Activated naive CD8-positive, alpha-beta T cell treated with anti-CD3 and anti-CD28 coated beads for 36 hours (primary cell): ENCODE results near the gene DNAJB6. TPM values are rescaled to one million over a fixed set of nuclear protein-coding genes. Genes with fewer than 3 reads are reported as not detected.

Experiments used
- DNase-seq: peaks from one replicate; pipeline ENCODE4 v3.0.0; 2021
- H3K27ac Mint-ChIP-seq: one replicate; pipeline ENCODE4 v1.8.0; 2022; ENCODE audit warnings: mild to moderate bottlenecking, moderate library complexity, mixed read lengths
- H3K27me3 Mint-ChIP-seq: one replicate; pipeline ENCODE4 v1.8.0; 2022; ENCODE audit warnings: mild to moderate bottlenecking, mixed read lengths
- H3K36me3 Mint-ChIP-seq: one replicate; pipeline ENCODE4 v1.8.0; 2021; ENCODE audit warnings: mild to moderate bottlenecking, mixed read lengths
- H3K4me1 Mint-ChIP-seq: one replicate; pipeline ENCODE4 v1.8.0; 2021; ENCODE audit warnings: mixed read lengths
- H3K4me3 Mint-ChIP-seq: one replicate; pipeline ENCODE4 v1.8.0; 2022; ENCODE audit warnings: mild to moderate bottlenecking, moderate library complexity, mixed read lengths
- H3K9me3 Mint-ChIP-seq: one replicate; pipeline ENCODE4 v1.8.0; 2022; ENCODE audit warnings: mixed read lengths
- total RNA-seq, 2 experiments: library from RNA; stranded (reverse); gene quantifications; one replicate each; pipeline ENCODE4 v1.2.3, GENCODE V29; 2021

DNAJB6 gene
- total RNA-seq, 2 experiments from 2014 or later = 77.5 to 78.0 TPM

DNA sequence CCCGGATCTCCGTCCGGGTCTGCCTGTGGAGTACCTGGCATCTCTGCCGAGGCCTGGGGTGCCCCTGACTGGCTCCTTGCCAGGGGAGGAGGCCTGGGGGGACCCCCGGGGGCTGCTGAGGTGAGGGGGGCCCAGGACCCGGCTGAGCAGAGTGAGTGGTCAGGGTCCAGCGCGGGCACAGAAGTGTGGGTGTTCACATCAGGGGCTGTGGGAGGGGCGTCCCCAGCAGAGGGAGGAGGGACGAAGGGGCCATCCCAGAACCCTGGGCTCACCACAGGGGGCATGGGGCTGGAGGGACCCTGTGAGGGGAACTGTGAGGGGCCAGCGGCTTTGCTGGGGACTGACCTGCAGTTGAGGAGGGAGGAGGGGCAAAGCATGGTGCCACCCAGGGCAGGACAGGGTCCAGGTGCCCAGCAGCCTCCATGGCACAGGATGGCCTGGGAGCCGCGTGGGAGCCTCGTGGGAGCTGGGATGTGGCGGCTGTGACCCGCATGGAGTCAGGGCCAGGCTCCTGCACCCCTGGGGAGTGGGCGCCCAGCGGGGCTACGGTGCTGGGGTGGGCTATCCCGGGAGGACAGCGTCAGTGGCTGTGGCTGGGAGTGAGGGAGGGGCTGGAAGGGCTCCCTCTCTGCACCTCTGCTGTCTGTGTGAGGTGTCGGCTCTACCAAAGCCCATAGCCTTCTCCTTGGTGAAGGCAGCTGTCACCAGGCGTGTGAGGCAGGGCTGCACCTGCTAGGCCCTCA lies 91.2 kb downstream of the DNAJB6 start:
- Mint-ChIP-seq H3K27ac (no peak overlapping the region), H3K4me1 (peaks cover 5% of the 10 kb centered on the region), H3K27me3 (no peaks in the 10 kb centered on the region), H3K36me3 (no peaks in the 10 kb centered on the region), H3K9me3 (no peaks in the 10 kb centered on the region), H3K4me3 (no peak overlapping the region)
- DNase-seq = no peak

DNA sequence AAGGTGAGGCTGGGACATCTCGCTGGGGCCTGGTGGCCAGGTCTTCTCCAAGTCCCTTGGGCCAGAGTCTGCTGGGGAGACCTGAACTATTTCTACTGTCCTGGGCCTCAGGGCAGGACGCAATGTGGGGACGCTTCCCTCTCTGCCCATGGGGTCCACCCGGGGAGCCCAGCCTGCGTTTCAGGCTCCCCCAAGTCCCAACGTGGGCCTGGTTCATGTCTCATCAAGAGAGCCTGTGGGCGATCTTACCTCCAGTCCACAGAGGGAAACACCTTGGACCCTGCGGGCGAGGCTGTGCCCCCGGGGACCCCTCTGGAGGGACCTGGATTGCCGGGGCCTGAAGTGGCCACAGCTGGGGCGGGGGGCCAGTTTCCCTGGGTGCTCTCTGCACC lies 91.7 kb downstream of the DNAJB6 start:
- Mint-ChIP-seq H3K27me3 (no peaks in the 10 kb centered on the region), H3K27ac (no peak overlapping the region), H3K4me1 (peaks cover 7% of the 10 kb centered on the region), H3K9me3 (no peaks in the 10 kb centered on the region), H3K36me3 (no peaks in the 10 kb centered on the region), H3K4me3 (no peak overlapping the region)
- no peak for DNase-seq

DNA sequence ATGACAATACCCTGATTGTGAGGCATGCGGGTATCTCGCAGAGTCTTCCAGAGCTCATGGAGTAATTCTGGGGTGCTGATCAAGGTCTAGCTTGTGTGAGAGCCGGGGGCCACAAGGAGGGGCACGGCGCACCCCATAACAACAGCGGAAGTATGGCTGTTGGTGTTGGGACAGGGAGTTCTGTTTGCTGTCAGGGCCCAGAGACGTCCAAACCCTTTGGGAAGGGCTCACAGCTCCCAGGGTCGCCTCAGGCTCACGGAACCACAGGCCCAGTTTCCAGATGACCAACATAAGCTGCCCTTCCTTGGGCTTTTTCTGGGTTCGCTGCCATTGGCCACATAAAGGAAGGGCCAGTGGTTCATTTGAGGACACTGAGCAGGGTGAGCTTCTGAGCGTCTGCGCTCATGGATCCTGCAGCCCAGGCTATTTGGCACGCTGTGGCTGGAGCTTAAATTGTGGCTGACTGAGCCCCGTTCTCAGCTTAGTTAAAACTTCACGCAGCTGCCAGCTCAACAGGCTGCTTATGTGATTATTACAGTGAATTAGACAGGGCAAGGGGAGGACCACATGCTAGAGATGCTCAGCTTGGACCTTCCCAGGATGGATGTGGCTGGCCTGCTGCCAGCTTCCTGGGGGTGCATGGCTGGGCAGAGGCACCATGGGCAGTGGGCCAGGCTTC lies 92.3 kb downstream of the DNAJB6 start:
- H3K36me3 Mint-ChIP-seq = no peaks in the 10 kb centered on the region
- H3K27me3 Mint-ChIP-seq = no peaks in the 10 kb centered on the region
- no peak overlapping the region for H3K27ac Mint-ChIP-seq
- H3K9me3 Mint-ChIP-seq = no peaks in the 10 kb centered on the region
- no peak for DNase-seq
- peaks cover 8% of the 10 kb centered on the region for H3K4me1 Mint-ChIP-seq
- H3K4me3 Mint-ChIP-seq = no peak overlapping the region

DNA sequence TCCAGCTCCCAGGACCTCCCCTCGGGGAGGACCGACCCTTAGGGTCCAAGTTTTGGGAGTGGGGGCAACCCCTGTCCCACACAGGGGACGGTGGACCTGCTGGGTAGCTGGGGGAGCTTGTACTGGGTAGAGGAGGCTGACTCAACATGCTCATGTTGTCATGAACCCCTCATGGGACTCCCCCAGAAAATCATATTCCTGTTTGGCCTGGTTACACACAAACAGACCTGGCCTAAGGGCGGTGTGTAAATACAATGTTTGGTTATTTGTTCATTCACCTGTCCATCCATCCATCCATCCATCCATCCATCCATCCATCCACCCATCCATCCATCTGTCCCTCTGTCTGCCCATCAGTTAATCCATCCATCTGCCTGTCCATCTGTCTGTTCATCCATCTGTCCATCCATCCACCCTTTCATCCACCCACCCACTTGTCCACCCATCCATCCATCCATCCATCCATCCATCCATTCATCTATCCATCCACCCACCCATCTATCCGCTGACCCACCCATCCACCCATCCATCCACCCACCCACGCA lies 92.9 kb downstream of the DNAJB6 start:
- Mint-ChIP-seq H3K36me3 (no peaks in the 10 kb centered on the region), H3K4me1 (peaks cover 8% of the 10 kb centered on the region), H3K9me3 (no peaks in the 10 kb centered on the region), H3K4me3 (no peak overlapping the region), H3K27ac (no peak overlapping the region), H3K27me3 (no peaks in the 10 kb centered on the region)
- no peak for DNase-seq

DNA sequence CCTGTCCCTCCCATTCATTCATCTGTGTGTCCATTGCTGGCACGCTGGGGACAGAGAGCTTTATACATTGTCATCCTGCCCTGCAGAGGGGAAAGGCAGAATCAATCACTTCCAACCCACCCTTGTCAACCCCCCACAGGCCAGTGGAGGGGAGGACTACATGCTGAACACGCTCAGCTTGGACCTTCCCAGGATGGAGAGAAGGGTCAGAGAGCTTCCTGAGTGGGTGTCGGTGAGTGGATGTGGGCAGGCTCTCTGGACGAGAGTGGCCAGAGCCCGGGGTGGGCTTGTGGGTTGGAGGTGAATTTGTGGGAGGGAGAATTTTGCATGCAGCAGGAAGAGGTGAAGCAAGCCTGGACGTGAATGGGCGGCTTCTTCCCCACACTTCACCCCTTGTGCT lies 93.9 kb downstream of the DNAJB6 start:
- DNase-seq = no peak
- Mint-ChIP-seq H3K36me3 (no peaks in the 10 kb centered on the region), H3K27me3 (no peaks in the 10 kb centered on the region), H3K27ac (no peak overlapping the region), H3K4me1 (peaks cover 8% of the 10 kb centered on the region), H3K9me3 (no peaks in the 10 kb centered on the region), H3K4me3 (no peak overlapping the region)

DNA sequence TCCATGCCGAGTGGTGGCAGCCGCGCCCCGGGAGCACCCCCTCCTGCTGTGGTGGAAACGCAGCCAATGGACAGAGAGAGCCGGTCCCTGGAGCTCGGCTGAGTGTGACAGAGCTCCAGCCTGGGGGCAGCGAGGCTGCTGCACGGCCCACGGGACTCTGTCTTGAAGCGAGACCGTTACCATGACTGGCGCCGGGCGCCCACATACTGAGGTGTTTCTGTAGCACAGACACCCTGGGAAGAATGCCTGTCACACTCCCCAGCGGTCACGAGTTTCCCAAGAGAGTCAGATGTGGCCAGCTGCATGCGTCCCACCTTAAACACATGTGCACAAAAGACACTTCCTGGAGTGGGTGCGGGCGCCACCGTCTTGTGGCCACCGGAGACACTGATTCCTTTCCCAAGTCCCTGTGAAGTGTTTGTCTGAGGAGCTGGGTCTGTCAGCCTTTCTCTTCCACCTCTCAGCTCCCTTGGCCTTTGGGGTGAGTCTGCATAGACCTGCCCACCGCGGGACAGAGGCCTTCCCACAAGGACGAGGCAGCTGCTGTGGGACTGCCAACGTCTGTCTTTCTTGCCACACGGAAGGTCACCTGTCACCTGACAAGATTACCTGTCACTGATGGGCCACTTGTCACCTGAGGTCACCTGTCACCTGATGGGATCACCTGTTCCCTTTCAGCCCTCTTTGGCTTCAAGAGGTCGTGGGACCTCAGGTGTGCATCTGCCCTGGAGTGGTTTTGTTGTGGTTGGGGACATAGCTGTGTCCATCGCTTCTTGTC lies 94.6 kb downstream of the DNAJB6 start:
- no peak for DNase-seq
- Mint-ChIP-seq H3K36me3 (no peaks in the 10 kb centered on the region), H3K27ac (no peak overlapping the region), H3K27me3 (no peaks in the 10 kb centered on the region), H3K9me3 (no peaks in the 10 kb centered on the region), H3K4me1 (peaks cover 8% of the 10 kb centered on the region), H3K4me3 (no peak overlapping the region)

DNA sequence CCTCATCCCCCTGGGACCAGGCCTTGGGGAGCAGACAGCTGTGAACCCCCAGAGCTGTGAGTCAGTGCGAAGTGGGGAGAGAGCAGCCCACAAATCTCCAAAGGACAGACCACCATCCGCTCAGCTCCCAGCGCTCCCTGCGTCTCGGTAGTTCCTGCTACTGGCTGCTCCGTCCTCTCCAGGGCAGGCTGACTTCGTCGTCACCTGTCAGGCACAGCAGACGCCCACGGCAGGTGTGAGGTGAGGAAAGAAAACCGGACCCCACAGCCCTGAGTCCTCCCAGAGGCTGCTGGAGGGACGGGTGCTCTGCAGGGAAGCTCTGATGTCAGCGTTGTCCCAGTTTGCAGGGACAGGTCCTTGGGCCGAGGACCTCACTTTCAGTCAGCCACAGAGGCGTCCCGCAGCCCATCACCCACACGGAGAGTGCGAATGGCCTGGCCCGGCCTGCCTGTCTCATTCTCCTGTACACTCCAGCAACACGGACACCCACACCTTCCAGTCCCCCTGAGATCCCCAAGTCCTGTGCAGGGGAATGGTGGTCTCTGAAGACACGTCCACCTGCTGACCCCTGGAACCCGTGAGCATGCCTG lies 95.2 kb downstream of the DNAJB6 start:
- H3K4me3 Mint-ChIP-seq = peak overlapping the region; percentile 35
- H3K27ac Mint-ChIP-seq = no peak overlapping the region
- DNase-seq = no peak
- no peaks in the 10 kb centered on the region for H3K27me3 Mint-ChIP-seq
- H3K9me3 Mint-ChIP-seq = no peaks in the 10 kb centered on the region
- peaks cover 8% of the 10 kb centered on the region for H3K4me1 Mint-ChIP-seq
- H3K36me3 Mint-ChIP-seq = no peaks in the 10 kb centered on the region

DNA sequence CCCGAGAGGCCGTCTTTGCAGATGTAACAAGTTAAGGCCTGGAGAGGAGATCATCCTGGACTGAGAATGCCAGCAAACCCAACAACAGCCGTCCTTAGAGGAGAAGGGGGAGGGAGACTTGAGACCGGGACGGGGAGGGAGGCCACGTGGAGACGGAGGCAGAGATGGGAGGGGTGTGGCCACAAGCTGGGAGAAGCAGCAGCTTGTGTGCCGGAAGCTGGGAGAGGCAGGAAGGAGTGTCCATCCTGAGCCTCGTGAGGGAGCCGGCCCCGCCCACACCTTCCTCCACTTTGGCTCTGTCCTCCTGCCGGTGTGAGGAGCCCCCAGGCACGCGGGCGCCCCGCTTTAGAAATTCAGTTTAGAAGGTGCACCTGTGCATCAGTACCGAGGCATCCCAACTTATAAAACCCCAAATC lies 95.7 kb downstream of the DNAJB6 start:
- Mint-ChIP-seq H3K36me3 (no peaks in the 10 kb centered on the region), H3K4me3 (peak overlapping the region; percentile 35), H3K4me1 (peaks cover 8% of the 10 kb centered on the region), H3K27ac (no peak overlapping the region), H3K9me3 (no peaks in the 10 kb centered on the region), H3K27me3 (no peaks in the 10 kb centered on the region)
- no peak for DNase-seq

DNA sequence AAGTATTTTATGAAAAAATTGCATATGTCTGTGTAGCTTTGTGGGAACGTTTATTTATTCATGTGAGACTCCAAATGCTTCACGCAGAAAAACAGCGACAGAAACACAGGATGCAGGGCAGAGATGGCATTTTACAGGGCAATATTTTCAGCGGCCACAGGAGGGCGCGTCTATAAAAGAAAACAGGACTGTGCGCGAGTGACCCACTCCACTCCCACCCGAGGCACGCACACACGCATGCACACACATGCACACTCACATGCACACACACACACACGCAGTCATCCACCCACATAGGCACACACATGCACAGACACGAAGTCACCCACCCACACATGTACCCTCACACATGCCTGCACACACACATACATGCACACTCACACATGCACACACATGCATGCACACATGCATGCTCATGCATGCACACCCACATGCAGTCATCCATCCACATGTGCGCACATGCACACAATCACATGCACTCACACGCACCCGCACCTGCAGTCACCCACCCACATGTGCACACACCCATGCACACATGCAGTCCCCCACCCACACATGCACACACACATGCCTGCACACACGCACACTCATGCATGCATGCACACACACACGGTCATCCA lies 96.3 kb downstream of the DNAJB6 start:
- DNase-seq = peak; percentile 22
- Mint-ChIP-seq H3K27ac (no peak overlapping the region), H3K9me3 (no peaks in the 10 kb centered on the region), H3K36me3 (no peaks in the 10 kb centered on the region), H3K4me3 (peak overlapping the region; percentile 8), H3K27me3 (no peaks in the 10 kb centered on the region), H3K4me1 (peaks cover 8% of the 10 kb centered on the region)

DNA sequence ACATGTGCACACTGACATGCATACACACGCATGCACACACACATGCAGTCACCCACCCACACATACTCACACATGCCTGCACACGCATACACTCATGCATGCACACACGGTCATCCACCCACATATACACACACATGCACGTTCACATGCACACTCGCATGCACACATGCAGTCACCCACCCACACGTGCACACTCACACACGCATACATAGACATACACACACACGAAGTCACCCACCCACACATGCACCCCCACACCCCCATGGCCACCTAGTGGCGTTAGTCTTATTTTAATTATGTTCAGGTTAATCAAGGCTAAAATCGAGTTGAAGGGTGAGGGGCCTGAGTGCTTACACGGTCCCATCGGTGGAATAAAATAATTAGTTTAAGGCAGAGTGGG lies 96.8 kb downstream of the DNAJB6 start:
- Mint-ChIP-seq H3K27me3 (no peaks in the 10 kb centered on the region), H3K4me3 (no peak overlapping the region), H3K27ac (no peak overlapping the region), H3K4me1 (peaks cover 8% of the 10 kb centered on the region), H3K9me3 (no peaks in the 10 kb centered on the region), H3K36me3 (no peaks in the 10 kb centered on the region)
- no peak for DNase-seq

DNA sequence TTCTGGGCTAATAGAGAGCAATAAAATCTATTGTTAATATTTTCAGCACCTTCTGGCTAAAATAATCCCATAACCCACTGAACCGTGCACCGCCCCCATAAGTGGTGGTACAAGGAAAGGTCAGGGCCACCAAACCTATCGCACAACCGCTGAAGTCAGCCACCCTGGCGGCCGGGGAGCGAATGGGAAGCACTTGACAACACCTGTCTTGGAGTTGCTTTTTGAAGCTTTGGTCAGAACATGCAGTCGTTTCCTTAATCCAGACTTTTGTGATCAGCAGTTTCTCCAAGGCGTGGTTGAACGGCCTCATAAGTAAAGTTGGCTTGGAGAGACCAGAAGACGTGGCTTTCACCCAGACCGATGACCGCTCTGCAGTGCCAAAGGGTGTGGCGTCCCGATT lies 97.4 kb downstream of the DNAJB6 start:
- H3K27me3 Mint-ChIP-seq = no peaks in the 10 kb centered on the region
- peaks cover 8% of the 10 kb centered on the region for H3K4me1 Mint-ChIP-seq
- H3K9me3 Mint-ChIP-seq = no peaks in the 10 kb centered on the region
- H3K36me3 Mint-ChIP-seq = no peaks in the 10 kb centered on the region
- no peak overlapping the region for H3K4me3 Mint-ChIP-seq
- no peak for DNase-seq
- no peak overlapping the region for H3K27ac Mint-ChIP-seq

DNA sequence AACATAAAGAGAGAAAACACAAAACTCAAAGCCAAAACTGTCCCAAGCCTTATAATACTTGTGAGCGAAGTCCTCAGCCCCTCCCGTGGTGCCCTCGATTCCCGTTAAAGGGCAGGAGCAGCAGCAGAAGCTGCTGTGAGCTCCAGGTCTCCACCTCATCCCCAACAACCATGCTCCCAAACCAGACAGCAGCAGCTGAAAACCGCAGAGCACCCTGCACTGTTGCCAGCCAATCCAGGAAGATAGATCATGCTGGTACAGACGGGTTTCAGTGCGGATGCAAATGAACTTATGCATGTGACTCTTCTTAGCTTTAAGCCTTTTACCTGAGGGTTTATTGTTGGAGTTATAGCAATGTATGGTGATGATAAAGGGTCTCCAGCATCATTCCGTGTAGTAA lies 97.9 kb downstream of the DNAJB6 start:
- Mint-ChIP-seq H3K27me3 (no peaks in the 10 kb centered on the region), H3K4me3 (no peak overlapping the region), H3K4me1 (peaks cover 8% of the 10 kb centered on the region), H3K9me3 (no peaks in the 10 kb centered on the region), H3K27ac (no peak overlapping the region), H3K36me3 (no peaks in the 10 kb centered on the region)
- DNase-seq = no peak

DNA sequence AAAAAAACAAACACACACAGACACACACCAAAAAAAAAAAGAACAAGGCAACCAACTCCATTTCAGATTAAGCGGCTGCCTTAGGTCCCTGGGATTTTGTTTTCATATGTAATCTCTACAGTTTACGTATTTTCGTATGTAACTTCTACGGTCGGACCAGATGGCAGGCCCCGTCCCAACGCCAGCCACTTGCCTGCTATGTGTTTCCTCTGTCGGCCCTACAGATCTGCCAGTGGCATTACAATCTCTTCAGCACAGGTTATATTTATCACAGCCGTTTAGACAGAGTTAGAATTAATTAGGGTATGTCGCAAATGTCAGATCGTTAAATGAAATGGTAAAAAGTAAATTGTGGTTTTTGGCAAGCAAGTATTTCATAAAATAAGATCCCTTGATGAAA lies 99.3 kb downstream of the DNAJB6 start:
- no peak for DNase-seq
- H3K4me3 Mint-ChIP-seq = no peak overlapping the region
- H3K36me3 Mint-ChIP-seq = no peaks in the 10 kb centered on the region
- no peak overlapping the region for H3K27ac Mint-ChIP-seq
- peaks cover 8% of the 10 kb centered on the region for H3K4me1 Mint-ChIP-seq
- no peaks in the 10 kb centered on the region for H3K9me3 Mint-ChIP-seq
- no peaks in the 10 kb centered on the region for H3K27me3 Mint-ChIP-seq

DNA sequence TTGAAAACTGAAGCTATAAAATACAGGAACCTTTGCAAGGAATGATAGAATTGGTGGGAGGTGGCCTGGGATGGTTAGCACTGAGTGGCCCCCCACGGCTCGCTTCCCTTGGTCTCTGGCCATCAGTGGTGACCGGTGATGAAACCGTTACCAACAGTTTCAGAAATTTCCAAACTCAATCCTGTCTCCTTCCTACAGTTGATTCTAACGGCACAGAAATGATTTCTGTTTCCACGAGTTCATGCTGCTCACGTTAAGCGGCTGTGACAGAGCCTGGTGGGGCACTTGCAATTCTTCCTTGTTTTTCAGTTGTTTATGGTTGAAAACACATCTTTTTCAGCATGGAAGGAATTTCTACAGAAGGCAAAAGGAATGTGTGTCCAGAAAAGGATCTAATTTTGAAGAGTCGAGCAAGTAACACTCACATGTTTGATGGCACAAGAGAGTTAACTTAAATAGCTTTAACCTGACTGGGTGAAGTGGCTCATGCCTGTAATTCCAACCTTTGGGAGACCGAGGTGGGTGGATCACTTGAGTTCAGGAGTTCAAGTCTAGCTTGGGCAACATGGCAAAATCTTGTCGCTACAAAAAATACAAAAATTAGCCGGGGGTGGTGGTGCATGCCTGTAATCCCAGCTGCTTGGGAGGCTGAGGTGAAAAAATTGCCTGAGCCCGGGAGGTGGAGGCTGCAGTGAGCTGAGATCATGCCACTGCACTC lies 100.1 kb downstream of the DNAJB6 start:
- H3K4me1 Mint-ChIP-seq = peaks cover 8% of the 10 kb centered on the region
- H3K27me3 Mint-ChIP-seq = no peaks in the 10 kb centered on the region
- H3K9me3 Mint-ChIP-seq = no peaks in the 10 kb centered on the region
- DNase-seq = no peak
- no peaks in the 10 kb centered on the region for H3K36me3 Mint-ChIP-seq
- no peak overlapping the region for H3K4me3 Mint-ChIP-seq
- no peak overlapping the region for H3K27ac Mint-ChIP-seq
